ENCODE measurements around the gene CYP4B1. TPM values are rescaled to one million over a fixed set of nuclear protein-coding genes. Genes with fewer than 3 reads are reported as not detected.

The CYP4B1 gene
- total and polyA plus RNA-seq, 2 donors (not counting 3 experiments of a cell fraction or from before 2014, with no cell fraction given): not detected

DNA sequence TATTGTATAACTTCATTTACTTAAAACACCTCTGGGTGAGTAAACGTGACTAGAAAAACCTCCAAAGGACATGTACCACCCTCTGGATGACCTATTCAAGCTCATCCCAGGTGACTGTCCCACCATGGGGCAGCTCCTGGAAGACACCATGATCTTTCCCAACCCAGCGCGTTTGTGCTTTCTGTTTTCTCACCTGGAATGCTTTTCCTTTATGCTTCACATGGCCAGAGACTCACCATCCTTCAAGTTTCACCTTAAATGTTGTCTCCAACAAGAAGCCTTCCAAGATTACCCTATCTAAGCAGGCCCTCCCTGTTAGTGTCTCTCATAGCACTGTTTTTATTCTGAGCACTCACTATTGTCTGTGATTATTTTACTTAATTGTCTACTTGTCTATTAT lies 11.1 kb downstream of the CYP4B1 start:
- DNase-seq (ENCODE audit: low read depth, low spot score): no peak
- Histone ChIP-seq H3K27me3 (ENCODE audit: control insufficient read depth in 2 of 2, insufficient read depth in 2 of 2, low read length in 2 of 2) (no peaks in the 10 kb centered on the region), H3K4me3 (replicated peaks in 1 of 3; ENCODE audit: insufficient read depth in 1 of 3, low read depth in 1 of 3, low read length in 3 of 3) (no peak overlapping the region), H3K79me2 (ENCODE audit: control insufficient read depth, insufficient read depth, low read length) (no peaks in the 10 kb centered on the region), H4K20me1 (replicated peaks; ENCODE audit: control insufficient read depth, extremely low read depth, insufficient read depth, low read length) (no peaks in the 10 kb centered on the region), H2AFZ (ENCODE audit: low read depth, low read length) (no peak overlapping the region), H3K27ac (ENCODE audit: insufficient read depth, low read depth, low read length) (no peak overlapping the region), H3K4me1 (ENCODE audit: control insufficient read depth, extremely low read depth, insufficient read depth, low read length) (no peaks in the 10 kb centered on the region), H3K4me2 (ENCODE audit: insufficient read depth, low read length) (no peak overlapping the region), H3K9ac (replicated peaks; ENCODE audit: extremely low read depth, insufficient read depth, low read length) (no peak overlapping the region), H3K9me1 (replicated peaks; ENCODE audit: control insufficient read depth, extremely low read depth, insufficient read depth, low read length) (no peaks in the 10 kb centered on the region), H3K9me3 (replicated peaks; ENCODE audit: control insufficient read depth, insufficient read depth, low read length) (no peaks in the 10 kb centered on the region), H3K36me3 (ENCODE audit: control insufficient read depth in 2 of 2, extremely low read depth in 1 of 2, insufficient read depth in 2 of 2, low read length in 2 of 2) (no peaks in the 10 kb centered on the region)
- TF ChIP-seq, protein P1, sequence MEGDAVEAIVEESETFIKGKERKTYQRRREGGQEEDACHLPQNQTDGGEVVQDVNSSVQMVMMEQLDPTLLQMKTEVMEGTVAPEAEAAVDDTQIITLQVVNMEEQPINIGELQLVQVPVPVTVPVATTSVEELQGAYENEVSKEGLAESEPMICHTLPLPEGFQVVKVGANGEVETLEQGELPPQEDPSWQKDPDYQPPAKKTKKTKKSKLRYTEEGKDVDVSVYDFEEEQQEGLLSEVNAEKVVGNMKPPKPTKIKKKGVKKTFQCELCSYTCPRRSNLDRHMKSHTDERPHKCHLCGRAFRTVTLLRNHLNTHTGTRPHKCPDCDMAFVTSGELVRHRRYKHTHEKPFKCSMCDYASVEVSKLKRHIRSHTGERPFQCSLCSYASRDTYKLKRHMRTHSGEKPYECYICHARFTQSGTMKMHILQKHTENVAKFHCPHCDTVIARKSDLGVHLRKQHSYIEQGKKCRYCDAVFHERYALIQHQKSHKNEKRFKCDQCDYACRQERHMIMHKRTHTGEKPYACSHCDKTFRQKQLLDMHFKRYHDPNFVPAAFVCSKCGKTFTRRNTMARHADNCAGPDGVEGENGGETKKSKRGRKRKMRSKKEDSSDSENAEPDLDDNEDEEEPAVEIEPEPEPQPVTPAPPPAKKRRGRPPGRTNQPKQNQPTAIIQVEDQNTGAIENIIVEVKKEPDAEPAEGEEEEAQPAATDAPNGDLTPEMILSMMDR (IDR thresholded peaks at IDR 0.05; ENCODE audit: extremely low read depth in 1 of 2, insufficient read depth in 1 of 2, low read depth in 1 of 2, low read length in 2 of 2): no peak
- TF ChIP-seq GATA2 (IDR thresholded peaks at IDR 0.05; ENCODE audit: insufficient read depth, insufficient read length, low read depth, low read length) (no peak), EZH2 (IDR thresholded peaks at IDR 0.05; ENCODE audit: borderline replicate concordance, low read depth, low read length, severe bottlenecking) (no peak), JUN (IDR thresholded peaks at IDR 0.05; ENCODE audit: borderline replicate concordance, insufficient read depth, insufficient read length, low read depth) (no peak), POLR2A (IDR thresholded peaks at IDR 0.05; ENCODE audit: low read depth, low read length) (no peak), POLR2AphosphoS5 (IDR thresholded peaks at IDR 0.05; ENCODE audit: insufficient read depth, low read depth, low read length) (no peak), FOS (IDR thresholded peaks at IDR 0.05; ENCODE audit: borderline replicate concordance, insufficient read depth, low read length) (no peak), MYC (IDR thresholded peaks at IDR 0.05; ENCODE audit: low read depth, low read length) (no peak)
- TF ChIP-seq, protein P2, sequence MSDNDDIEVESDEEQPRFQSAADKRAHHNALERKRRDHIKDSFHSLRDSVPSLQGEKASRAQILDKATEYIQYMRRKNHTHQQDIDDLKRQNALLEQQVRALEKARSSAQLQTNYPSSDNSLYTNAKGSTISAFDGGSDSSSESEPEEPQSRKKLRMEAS (IDR thresholded peaks at IDR 0.05; ENCODE audit: insufficient read depth, insufficient read length): no peak
- BruUV-seq (replicated peaks): no TSS peak
- ChIA-PET POLR2A (no interaction called here), CTCF (no interaction called here)
- dilution Hi-C loops (cut with MboI; ENCODE audit: extremely low pct_ligation_motif_present, low sequenced_read_pairs): no loop called here
- FAIRE-seq: no peak
- intact Hi-C loops (cut with micrococcal nuclease): no loop called here
